Fibroblast of skin of scalp (primary cell): ENCODE measurements around the gene PSTPIP2.
"Not testable (repeated sequence)": the region's sequence is repeated elsewhere in the genome, so short reads cannot be mapped to it uniquely, and the experiment has no call there.

Experiments
- DNase-seq: peaks from one replicate; pipeline ENCODE4 v3.0.0-alpha.2; 2013

Gene PSTPIP2

GRCh38 chr18:46070232-46070631 lies 1.8 kb downstream of the PSTPIP2 start:
- no peak for DNase-seq

GRCh38 chr18:46069524-46069923 lies 2.5 kb downstream of the PSTPIP2 start:
- no peak for DNase-seq

GRCh38 chr18:46068763-46069162 lies 3.3 kb downstream of the PSTPIP2 start:
- DNase-seq: no peak

- peak; percentile 7 for DNase-seq
Observed at GRCh38 chr18:46067438-46068007, 4.5 kb downstream of the PSTPIP2 start.

GRCh38 chr18:46062781-46063180 lies 9.3 kb downstream of the PSTPIP2 start:
- DNase-seq: no peak

GRCh38 chr18:46061796-46062195 lies 10.3 kb downstream of the PSTPIP2 start:
- no peak for DNase-seq

GRCh38 chr18:46061387-46061786 lies 10.7 kb downstream of the PSTPIP2 start:
- DNase-seq: no peak

- DNase-seq: no peak
Observed at GRCh38 chr18:46060359-46060841, 11.7 kb downstream of the PSTPIP2 start.

GRCh38 chr18:46055838-46056230 lies 16.2 kb downstream of the PSTPIP2 start:
- no peak for DNase-seq

- no peak for DNase-seq
Observed at GRCh38 chr18:46054956-46055837, 16.9 kb downstream of the PSTPIP2 start.

GRCh38 chr18:46053368-46054095 lies 18.5 kb downstream of the PSTPIP2 start:
- DNase-seq: peak; percentile 59

- DNase-seq: peak; percentile 42
Observed at GRCh38 chr18:46051731-46052461, 20.2 kb downstream of the PSTPIP2 start.

GRCh38 chr18:46050268-46050667 lies 21.8 kb downstream of the PSTPIP2 start:
- DNase-seq: no peak

- DNase-seq: no peak
Observed at GRCh38 chr18:46048641-46049040, 23.4 kb downstream of the PSTPIP2 start.

GRCh38 chr18:46047369-46047768 lies 24.7 kb downstream of the PSTPIP2 start:
- DNase-seq: not testable (repeated sequence)

GRCh38 chr18:46046688-46047087 lies 25.4 kb downstream of the PSTPIP2 start:
- DNase-seq: no peak

- DNase-seq: no peak
Observed at GRCh38 chr18:46046126-46046525, 25.9 kb downstream of the PSTPIP2 start.

GRCh38 chr18:46042571-46043123 lies 29.4 kb downstream of the PSTPIP2 start:
- peak; percentile 28 for DNase-seq

- no peak for DNase-seq
Observed at GRCh38 chr18:46040747-46041104, 31.3 kb downstream of the PSTPIP2 start.

GRCh38 chr18:46040033-46040746 lies 31.9 kb downstream of the PSTPIP2 start:
- no peak for DNase-seq

GRCh38 chr18:46037512-46038305 lies 34.4 kb downstream of the PSTPIP2 start:
- DNase-seq: no peak
